Hepatocyte (in vitro differentiated cells): ENCODE measurements around the gene SLC37A1. TPM values are rescaled to one million over a fixed set of nuclear protein-coding genes. Genes with fewer than 3 reads are reported as not detected.

Experiments
- DNase-seq: peaks from one replicate; pipeline ENCODE4 v3.0.0-alpha.2; 2016; ENCODE audit warnings: low spot score
- H2AFZ ChIP-seq: fragments of 200-600 bp; sonication (generic); 2 replicates; pipeline ENCODE4 v1.6.0; 2016; ENCODE audit warnings: antibody characterized with exemption, mild to moderate bottlenecking
- H3K27ac ChIP-seq: fragments of 200-600 bp; sonication (generic); 2 replicates; pipeline ENCODE4 v1.5.1; 2016; ENCODE audit warnings: mild to moderate bottlenecking
- H3K27me3 ChIP-seq: fragments of 200-600 bp; sonication (generic); 2 replicates; pipeline ENCODE4 v1.6.1; 2016
- H3K36me3 ChIP-seq: fragments of 200-600 bp; sonication (generic); replicated peaks from 2 replicates; pipeline ENCODE4 v1.5.1; 2016; ENCODE audit warnings: low read depth; ENCODE audit not compliant: insufficient read depth
- H3K4me1 ChIP-seq: fragments of 200-600 bp; sonication (generic); 2 replicates; pipeline ENCODE4 v1.5.1; 2016; ENCODE audit warnings: mild to moderate bottlenecking, moderate library complexity; ENCODE audit not compliant: insufficient read depth
- H3K4me2 ChIP-seq: fragments of 200-600 bp; sonication (generic); 2 replicates; pipeline ENCODE4 v1.6.0; 2016
- H3K4me3 ChIP-seq: fragments of 200-600 bp; sonication (generic); 2 replicates; pipeline ENCODE4 v1.5.1; 2016; ENCODE audit warnings: mild to moderate bottlenecking
- H3K79me2 ChIP-seq: fragments of 200-600 bp; sonication (generic); 2 replicates; pipeline ENCODE4 v1.6.0; 2017; ENCODE audit warnings: mild to moderate bottlenecking
- H3K9me2 ChIP-seq: fragments of 200-600 bp; sonication (generic); replicated peaks from 2 replicates; pipeline ENCODE4 v1.6.0; 2017; ENCODE audit warnings: mild to moderate bottlenecking; ENCODE audit not compliant: insufficient read depth
- H3K9me3 ChIP-seq: fragments of 200-600 bp; sonication (generic); 2 replicates; pipeline ENCODE4 v1.5.1; 2016; ENCODE audit warnings: low read depth, mild to moderate bottlenecking
- H4K20me1 ChIP-seq: fragments of 200-600 bp; sonication (generic); 2 replicates; pipeline ENCODE4 v1.6.0; 2016; ENCODE audit warnings: mild to moderate bottlenecking; ENCODE audit not compliant: insufficient read depth, poor library complexity, severe bottlenecking
- EZH2 ChIP-seq: fragments of 200-600 bp; sonication (generic); IDR thresholded peaks from 2 replicates; pipeline ENCODE4 v1.6.1; 2016; ENCODE audit warnings: antibody characterized with exemption, mild to moderate bottlenecking, borderline replicate concordance
- EZH2phosphoT487 ChIP-seq: fragments of 200-600 bp; sonication (generic); IDR thresholded peaks from one replicate; pipeline ENCODE4 v1.6.1; 2018; ENCODE audit warnings: antibody characterized with exemption, mild to moderate bottlenecking, low read depth, moderate library complexity; ENCODE audit not compliant: unreplicated experiment, severe bottlenecking
- WGBS: methylation state at CpG from one replicate; pipeline ENCODE4 v1.1.6; 2016; ENCODE audit warnings: low lambda C conversion rate; ENCODE audit errors: missing lambda C conversion rate; 5-methylcytosine and 5-hydroxymethylcytosine counted together
- polyA plus RNA-seq: library from polyadenylated mRNA; unstranded; fragments of >200 nt; fragmentation: Nextera tagmentation; extraction: Ambion mirVana; gene quantifications from 2 replicates; pipeline ENCODE4 v1.2.1, GENCODE V29; 2016
- total RNA-seq: library from RNA; depleted of rRNA; stranded (reverse); fragments of >200 nt; gene quantifications from 2 replicates; pipeline ENCODE4 v1.2.3, GENCODE V29; 2014
- TF ChIP-seq, protein P1 (sequence below): fragments of 200-600 bp; sonication (generic); IDR thresholded peaks from 2 replicates; pipeline ENCODE4 v1.5.1; 2016; ENCODE audit warnings: antibody characterized with exemption, mild to moderate bottlenecking; ENCODE audit not compliant: poor library complexity

Gene SLC37A1
- total and polyA plus RNA-seq, 2 experiments from 2014 or later, result 17.9 to 18.5 TPM

DNA sequence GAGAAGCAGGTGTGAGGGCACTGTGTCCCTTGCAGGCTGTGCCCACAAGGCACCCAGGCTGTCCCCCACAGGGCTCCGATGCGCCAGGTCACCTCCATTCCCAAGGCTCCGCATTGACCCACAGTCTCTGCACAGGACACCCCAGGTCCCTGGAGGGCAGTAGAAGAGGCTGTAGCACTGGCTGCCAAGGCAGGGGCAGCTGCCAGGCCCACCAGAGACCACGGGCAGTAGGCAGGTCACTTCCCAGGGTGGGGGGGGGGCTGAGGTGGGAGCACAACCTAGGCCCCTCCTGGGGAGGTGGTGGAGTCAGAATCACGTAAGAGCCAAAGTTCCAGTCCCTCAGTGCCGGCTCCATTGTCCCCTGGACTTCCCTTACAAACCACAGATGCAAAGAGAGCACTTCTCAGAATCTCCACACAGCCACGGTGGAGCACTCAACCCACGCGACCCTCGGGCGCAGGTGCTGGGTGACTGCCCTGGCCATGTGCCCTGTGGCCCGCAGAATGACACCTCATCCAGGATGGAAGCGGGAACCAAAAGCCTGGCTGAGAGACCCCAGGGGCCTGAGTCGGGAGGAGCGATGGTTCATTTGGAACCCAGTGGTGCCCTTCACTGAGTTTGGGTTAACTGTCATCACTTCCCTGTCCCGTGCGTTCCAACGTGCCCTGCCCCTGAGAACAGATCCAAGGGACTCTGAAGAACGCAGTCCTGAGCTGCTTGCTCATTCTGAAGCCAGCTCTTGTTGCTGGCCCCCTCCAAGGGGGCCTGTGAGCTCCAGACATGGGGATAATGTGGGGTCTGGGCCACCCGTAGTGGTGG is 70.0 kb downstream of the SLC37A1 start:
- 97% methylated on average over 18 of the region's 20 CpGs for WGBS
- Histone ChIP-seq H3K4me1 (no peaks in the 10 kb centered on the region), H3K9me3 (no peaks in the 10 kb centered on the region), H3K4me2 (no peak overlapping the region), H3K4me3 (no peak overlapping the region), H3K36me3 (no peaks in the 10 kb centered on the region), H3K27ac (no peak overlapping the region), H3K27me3 (no peaks in the 10 kb centered on the region), H3K9me2 (no peaks in the 10 kb centered on the region), H4K20me1 (no peaks in the 10 kb centered on the region), H2AFZ (no peak overlapping the region), H3K79me2 (no peaks in the 10 kb centered on the region)
- no peak for TF ChIP-seq EZH2phosphoT487
- TF ChIP-seq, protein P1, sequence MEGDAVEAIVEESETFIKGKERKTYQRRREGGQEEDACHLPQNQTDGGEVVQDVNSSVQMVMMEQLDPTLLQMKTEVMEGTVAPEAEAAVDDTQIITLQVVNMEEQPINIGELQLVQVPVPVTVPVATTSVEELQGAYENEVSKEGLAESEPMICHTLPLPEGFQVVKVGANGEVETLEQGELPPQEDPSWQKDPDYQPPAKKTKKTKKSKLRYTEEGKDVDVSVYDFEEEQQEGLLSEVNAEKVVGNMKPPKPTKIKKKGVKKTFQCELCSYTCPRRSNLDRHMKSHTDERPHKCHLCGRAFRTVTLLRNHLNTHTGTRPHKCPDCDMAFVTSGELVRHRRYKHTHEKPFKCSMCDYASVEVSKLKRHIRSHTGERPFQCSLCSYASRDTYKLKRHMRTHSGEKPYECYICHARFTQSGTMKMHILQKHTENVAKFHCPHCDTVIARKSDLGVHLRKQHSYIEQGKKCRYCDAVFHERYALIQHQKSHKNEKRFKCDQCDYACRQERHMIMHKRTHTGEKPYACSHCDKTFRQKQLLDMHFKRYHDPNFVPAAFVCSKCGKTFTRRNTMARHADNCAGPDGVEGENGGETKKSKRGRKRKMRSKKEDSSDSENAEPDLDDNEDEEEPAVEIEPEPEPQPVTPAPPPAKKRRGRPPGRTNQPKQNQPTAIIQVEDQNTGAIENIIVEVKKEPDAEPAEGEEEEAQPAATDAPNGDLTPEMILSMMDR, result no peak
- no peak for TF ChIP-seq EZH2
- no peak for DNase-seq

DNA sequence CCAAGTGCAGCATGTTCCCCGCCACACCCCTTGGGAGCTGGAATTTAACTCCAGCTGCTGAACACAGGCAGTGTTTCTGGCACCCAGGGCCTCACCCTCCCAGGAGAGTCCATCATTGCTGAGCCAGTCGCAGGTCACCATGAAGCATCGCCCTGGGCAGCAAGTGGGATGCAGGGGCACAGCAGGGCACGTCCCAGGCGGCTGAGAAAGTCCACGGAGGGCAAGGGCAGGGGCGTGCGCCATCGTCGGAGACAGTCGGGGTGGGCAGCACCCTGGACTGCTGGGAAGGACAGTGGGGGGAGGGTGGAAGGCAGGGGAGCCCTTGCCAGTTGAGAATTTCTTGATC is 70.6 kb downstream of the SLC37A1 start:
- no peaks in the 10 kb centered on the region for H4K20me1 ChIP-seq
- no peaks in the 10 kb centered on the region for H3K79me2 ChIP-seq
- H3K4me1 ChIP-seq, result no peaks in the 10 kb centered on the region
- no peak overlapping the region for H2AFZ ChIP-seq
- no peaks in the 10 kb centered on the region for H3K27me3 ChIP-seq
- H3K36me3 ChIP-seq, result no peaks in the 10 kb centered on the region
- WGBS, result 97% methylated on average over 11 of the region's 11 CpGs
- H3K4me3 ChIP-seq, result no peak overlapping the region
- no peak overlapping the region for H3K4me2 ChIP-seq
- no peaks in the 10 kb centered on the region for H3K9me2 ChIP-seq
- no peaks in the 10 kb centered on the region for H3K9me3 ChIP-seq
- no peak overlapping the region for H3K27ac ChIP-seq
- TF ChIP-seq EZH2 (no peak), EZH2phosphoT487 (no peak)
- TF ChIP-seq, protein P1, result no peak
- no peak for DNase-seq

DNA sequence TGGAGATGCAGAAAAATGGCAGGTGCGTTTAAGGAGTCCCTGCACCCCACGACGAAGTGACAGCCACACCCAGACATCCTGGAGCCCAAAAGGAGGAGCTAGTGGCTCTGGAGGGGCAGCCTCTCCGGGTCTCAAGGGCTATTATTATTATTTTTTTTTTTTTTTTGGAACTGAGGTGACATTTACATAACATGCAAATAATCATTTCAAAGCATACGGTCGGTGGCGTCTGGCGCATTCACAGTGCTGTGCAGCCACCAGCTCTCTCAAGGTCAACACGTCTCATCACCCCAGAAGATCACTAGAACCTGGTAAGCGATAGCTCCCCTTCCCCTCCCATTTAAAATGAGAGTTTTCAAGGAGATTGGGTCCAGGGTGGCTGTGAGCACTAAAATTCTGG is 72.2 kb downstream of the SLC37A1 start:
- H4K20me1 ChIP-seq, result no peaks in the 10 kb centered on the region
- H3K27ac ChIP-seq, result no peak overlapping the region
- no peaks in the 10 kb centered on the region for H3K79me2 ChIP-seq
- DNase-seq, result no peak
- 90% methylated on average over 10 of the region's 10 CpGs for WGBS
- no peaks in the 10 kb centered on the region for H3K36me3 ChIP-seq
- H2AFZ ChIP-seq, result no peak overlapping the region
- no peaks in the 10 kb centered on the region for H3K27me3 ChIP-seq
- H3K9me2 ChIP-seq, result no peaks in the 10 kb centered on the region
- H3K4me3 ChIP-seq, result no peak overlapping the region
- no peak for TF ChIP-seq EZH2
- TF ChIP-seq, protein P1, result no peak
- TF ChIP-seq EZH2phosphoT487, result no peak
- H3K4me1 ChIP-seq, result no peaks in the 10 kb centered on the region
- no peak overlapping the region for H3K4me2 ChIP-seq
- no peaks in the 10 kb centered on the region for H3K9me3 ChIP-seq
